Astrocyte (in vitro differentiated cells and primary cell): ENCODE data around the gene VDR. TPM values are rescaled to one million over a fixed set of nuclear protein-coding genes. Genes with fewer than 3 reads are reported as not detected.
A peak's percentile ranks its signal among the peaks of the same experiment; 100 is the strongest.

Experiments used
- DNase-seq: peaks from one replicate; pipeline ENCODE4 v3.0.0-alpha.2; 2010; ENCODE audit warnings: low read depth
- FAIRE-seq: peaks from 2 replicates; lab custom pipeline; 2011; peaks lifted over from hg19 to GRCh38; lab: Jason Lieb, UNC
- H2AFZ ChIP-seq: 2 replicates; pipeline ENCODE4 v1.6.0; 2012; ENCODE audit warnings: low read depth, low read length, inconsistent platforms
- H3K27ac ChIP-seq: 2 replicates; pipeline ENCODE4 v1.5.1; 2011; ENCODE audit warnings: low read depth, low read length, inconsistent platforms
- H3K27me3 ChIP-seq: 2 replicates; pipeline ENCODE4 v1.6.0; 2011; ENCODE audit warnings: low read length, inconsistent platforms; ENCODE audit not compliant: insufficient read depth
- H3K36me3 ChIP-seq: 2 replicates; pipeline ENCODE4 v1.5.1; 2011; ENCODE audit warnings: low read length, inconsistent platforms; ENCODE audit not compliant: insufficient read depth
- H3K4me1 ChIP-seq: 2 replicates; pipeline ENCODE4 v1.5.1; 2011; ENCODE audit warnings: low read length, inconsistent platforms; ENCODE audit not compliant: insufficient read depth
- H3K4me2 ChIP-seq: 2 replicates; pipeline ENCODE4 v1.6.0; 2012; ENCODE audit warnings: low read length, inconsistent platforms
- H3K4me3 ChIP-seq: 2 replicates; pipeline ENCODE4 v1.5.1; 2011; ENCODE audit warnings: low read depth, mild to moderate bottlenecking, low read length, inconsistent platforms; ENCODE audit not compliant: insufficient read depth
- H3K79me2 ChIP-seq: 2 replicates; pipeline ENCODE4 v1.6.0; 2012; ENCODE audit warnings: mild to moderate bottlenecking, low read length, inconsistent platforms; ENCODE audit not compliant: insufficient read depth
- H3K9ac ChIP-seq: 2 replicates; pipeline ENCODE4 v1.6.0; 2012; ENCODE audit warnings: mild to moderate bottlenecking, low read length, inconsistent platforms
- H3K9me3 ChIP-seq: 2 replicates; pipeline ENCODE4 v1.5.1; 2012; ENCODE audit warnings: low read depth, mild to moderate bottlenecking, low read length, inconsistent platforms; ENCODE audit not compliant: insufficient read depth
- H4K20me1 ChIP-seq: 2 replicates; pipeline ENCODE4 v1.6.0; 2012; ENCODE audit warnings: low read length, inconsistent platforms; ENCODE audit not compliant: insufficient read depth
- H3K27ac Mint-ChIP-seq: one replicate; pipeline ENCODE4 v1.8.0; 2021; ENCODE audit warnings: mild to moderate bottlenecking, mixed read lengths; ENCODE audit not compliant: unreplicated experiment
- H3K27me3 Mint-ChIP-seq: one replicate; pipeline ENCODE4 v1.8.0; 2021; ENCODE audit warnings: low read depth, mixed read lengths; ENCODE audit not compliant: unreplicated experiment
- H3K36me3 Mint-ChIP-seq: one replicate; pipeline ENCODE4 v1.8.0; 2021; ENCODE audit warnings: low read depth, mixed read lengths; ENCODE audit not compliant: unreplicated experiment
- H3K4me1 Mint-ChIP-seq: one replicate; pipeline ENCODE4 v1.8.0; 2021; ENCODE audit warnings: low read depth, mixed read lengths; ENCODE audit not compliant: unreplicated experiment
- H3K4me3 Mint-ChIP-seq: one replicate; pipeline ENCODE4 v1.8.0; 2021; ENCODE audit warnings: mild to moderate bottlenecking, moderate library complexity, mixed read lengths; ENCODE audit not compliant: unreplicated experiment
- H3K9me3 Mint-ChIP-seq: one replicate; pipeline ENCODE4 v1.8.0; 2021; ENCODE audit warnings: mild to moderate bottlenecking, mixed read lengths; ENCODE audit not compliant: unreplicated experiment
- EZH2 ChIP-seq: IDR thresholded peaks from 2 replicates; pipeline ENCODE4 v1.6.1; 2012; ENCODE audit warnings: mild to moderate bottlenecking, low read length, inconsistent platforms; ENCODE audit not compliant: insufficient read depth
- total RNA-seq: library from RNA; stranded (reverse); gene quantifications from 2 replicates; pipeline ENCODE4 v1.2.1, GENCODE V29; 2021
- TF ChIP-seq, protein P1 (sequence below): IDR thresholded peaks from 2 replicates; pipeline ENCODE4 v1.5.1; 2011; ENCODE audit warnings: low read depth, mild to moderate bottlenecking, inconsistent platforms, low read length, moderate library complexity; ENCODE audit not compliant: insufficient read depth

The VDR gene
- total RNA-seq, 1 donor from 2014 or later: 6.6 TPM

DNA sequence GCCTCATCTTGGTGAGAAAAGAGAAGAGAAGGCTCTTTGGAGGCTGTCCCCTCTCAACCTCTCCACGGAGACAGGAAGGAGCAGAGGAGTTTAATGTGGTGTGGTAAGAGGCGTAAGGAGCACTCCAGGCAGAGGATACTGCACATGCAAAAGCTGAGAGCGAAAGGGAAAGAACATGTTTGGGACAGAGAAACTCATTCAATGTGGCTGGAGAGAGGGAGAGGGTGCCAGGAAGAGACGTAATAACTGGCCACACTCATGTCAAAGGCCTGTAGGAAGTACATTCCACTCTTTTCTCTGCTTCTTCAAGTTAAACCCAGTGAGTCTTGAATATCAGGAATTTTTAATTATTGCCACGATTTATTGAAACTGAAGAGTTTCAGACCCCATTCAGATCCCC, 12.0 kb downstream of the VDR start:
- Mint-ChIP-seq H3K27me3 (peaks cover 56% of the 10 kb centered on the region), H3K4me1 (peaks cover 11% of the 10 kb centered on the region), H3K27ac (no peak overlapping the region), H3K9me3 (peaks cover 7% of the 10 kb centered on the region), H3K4me3 (no peak overlapping the region), H3K36me3 (peaks cover 23% of the 10 kb centered on the region)
- FAIRE-seq: no peak
- H3K4me1 ChIP-seq: peaks cover 7% of the 10 kb centered on the region
- H3K9ac ChIP-seq: no peak overlapping the region
- DNase-seq: peak; percentile 44
- TF ChIP-seq, protein P1, sequence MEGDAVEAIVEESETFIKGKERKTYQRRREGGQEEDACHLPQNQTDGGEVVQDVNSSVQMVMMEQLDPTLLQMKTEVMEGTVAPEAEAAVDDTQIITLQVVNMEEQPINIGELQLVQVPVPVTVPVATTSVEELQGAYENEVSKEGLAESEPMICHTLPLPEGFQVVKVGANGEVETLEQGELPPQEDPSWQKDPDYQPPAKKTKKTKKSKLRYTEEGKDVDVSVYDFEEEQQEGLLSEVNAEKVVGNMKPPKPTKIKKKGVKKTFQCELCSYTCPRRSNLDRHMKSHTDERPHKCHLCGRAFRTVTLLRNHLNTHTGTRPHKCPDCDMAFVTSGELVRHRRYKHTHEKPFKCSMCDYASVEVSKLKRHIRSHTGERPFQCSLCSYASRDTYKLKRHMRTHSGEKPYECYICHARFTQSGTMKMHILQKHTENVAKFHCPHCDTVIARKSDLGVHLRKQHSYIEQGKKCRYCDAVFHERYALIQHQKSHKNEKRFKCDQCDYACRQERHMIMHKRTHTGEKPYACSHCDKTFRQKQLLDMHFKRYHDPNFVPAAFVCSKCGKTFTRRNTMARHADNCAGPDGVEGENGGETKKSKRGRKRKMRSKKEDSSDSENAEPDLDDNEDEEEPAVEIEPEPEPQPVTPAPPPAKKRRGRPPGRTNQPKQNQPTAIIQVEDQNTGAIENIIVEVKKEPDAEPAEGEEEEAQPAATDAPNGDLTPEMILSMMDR: no peak
- no peak overlapping the region for H2AFZ ChIP-seq
- H3K27ac ChIP-seq: no peak overlapping the region
- H3K27me3 ChIP-seq: no peaks in the 10 kb centered on the region
- no peaks in the 10 kb centered on the region for H3K79me2 ChIP-seq
- no peaks in the 10 kb centered on the region for H3K9me3 ChIP-seq
- no peaks in the 10 kb centered on the region for H3K36me3 ChIP-seq
- no peak overlapping the region for H3K4me2 ChIP-seq
- no peak overlapping the region for H3K4me3 ChIP-seq
- H4K20me1 ChIP-seq: peaks cover 22% of the 10 kb centered on the region

DNA sequence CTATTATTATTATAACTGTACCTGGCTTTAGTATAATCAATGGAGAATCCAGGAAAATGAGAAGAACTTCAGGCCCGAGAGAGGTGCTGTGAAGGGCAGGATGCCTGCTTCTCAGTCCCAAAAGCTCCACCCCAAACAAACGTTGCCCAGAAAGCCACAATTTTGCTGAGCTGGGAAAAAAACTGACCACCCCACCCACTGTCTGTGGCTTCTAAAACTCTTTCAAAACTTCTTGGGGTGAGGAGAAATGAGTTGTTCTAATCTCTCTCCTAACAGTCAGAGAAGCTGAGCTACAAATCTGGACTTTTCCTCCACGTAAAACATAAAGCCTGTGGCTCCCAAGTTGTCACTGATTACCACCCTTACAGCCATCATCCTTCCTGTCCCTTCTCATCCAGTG, 13.4 kb downstream of the VDR start:
- H3K4me3 Mint-ChIP-seq: no peak overlapping the region
- no peak overlapping the region for H3K4me3 ChIP-seq
- no peak overlapping the region for H3K27ac ChIP-seq
- H3K27me3 ChIP-seq: no peaks in the 10 kb centered on the region
- no peak overlapping the region for H3K4me2 ChIP-seq
- DNase-seq (no peak), FAIRE-seq (no peak)
- H4K20me1 ChIP-seq: peaks cover 10% of the 10 kb centered on the region
- peaks cover 20% of the 10 kb centered on the region for H3K36me3 Mint-ChIP-seq
- H3K9me3 Mint-ChIP-seq: peaks cover 7% of the 10 kb centered on the region
- H3K4me1 Mint-ChIP-seq: peaks cover 12% of the 10 kb centered on the region
- no peaks in the 10 kb centered on the region for H3K9me3 ChIP-seq
- H2AFZ ChIP-seq: no peak overlapping the region
- H3K27me3 Mint-ChIP-seq: peaks cover 55% of the 10 kb centered on the region
- no peak overlapping the region for H3K27ac Mint-ChIP-seq
- H3K36me3 ChIP-seq: no peaks in the 10 kb centered on the region
- no peak overlapping the region for H3K9ac ChIP-seq
- no peaks in the 10 kb centered on the region for H3K79me2 ChIP-seq
- no peaks in the 10 kb centered on the region for H3K4me1 ChIP-seq
- TF ChIP-seq, protein P1: no peak
- no peak for TF ChIP-seq EZH2

DNA sequence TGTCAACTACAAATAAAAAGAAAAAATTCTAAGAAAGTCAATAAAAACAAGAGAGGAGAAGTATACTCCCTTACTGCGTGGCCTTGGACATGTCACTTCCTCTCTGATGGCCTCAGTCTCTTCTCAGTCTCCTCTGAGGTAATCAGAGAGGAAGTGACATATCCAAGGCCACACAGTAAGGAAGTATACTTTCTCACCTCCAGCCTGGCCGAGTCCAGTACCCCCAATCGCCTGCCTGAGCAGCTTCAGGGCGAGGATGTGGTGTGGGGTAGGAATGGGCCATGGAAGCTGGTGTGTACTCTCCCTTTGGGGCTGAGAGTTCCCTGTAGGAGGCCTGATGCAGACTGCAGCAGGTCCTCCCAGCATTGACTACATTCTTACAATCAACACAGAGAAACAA, 15.8 kb downstream of the VDR start:
- Histone ChIP-seq H3K27ac (no peak overlapping the region), H3K9me3 (no peaks in the 10 kb centered on the region), H3K9ac (no peak overlapping the region), H4K20me1 (peaks cover 9% of the 10 kb centered on the region), H3K79me2 (no peaks in the 10 kb centered on the region), H3K4me1 (peaks cover 3% of the 10 kb centered on the region), H3K36me3 (no peaks in the 10 kb centered on the region), H2AFZ (no peak overlapping the region), H3K27me3 (no peaks in the 10 kb centered on the region), H3K4me2 (no peak overlapping the region), H3K4me3 (no peak overlapping the region)
- peaks cover 7% of the 10 kb centered on the region for H3K9me3 Mint-ChIP-seq
- FAIRE-seq: no peak
- H3K4me3 Mint-ChIP-seq: no peak overlapping the region
- TF ChIP-seq, protein P1: no peak
- no peak for TF ChIP-seq EZH2
- peaks cover 22% of the 10 kb centered on the region for H3K36me3 Mint-ChIP-seq
- no peak overlapping the region for H3K27ac Mint-ChIP-seq
- peaks cover 22% of the 10 kb centered on the region for H3K4me1 Mint-ChIP-seq
- DNase-seq: no peak
- peaks cover 54% of the 10 kb centered on the region for H3K27me3 Mint-ChIP-seq
